ENCODE measurements around the gene COL8A2.
A peak's percentile ranks its signal among the peaks of the same experiment; 100 is the strongest.

Gene COL8A2

DNA sequence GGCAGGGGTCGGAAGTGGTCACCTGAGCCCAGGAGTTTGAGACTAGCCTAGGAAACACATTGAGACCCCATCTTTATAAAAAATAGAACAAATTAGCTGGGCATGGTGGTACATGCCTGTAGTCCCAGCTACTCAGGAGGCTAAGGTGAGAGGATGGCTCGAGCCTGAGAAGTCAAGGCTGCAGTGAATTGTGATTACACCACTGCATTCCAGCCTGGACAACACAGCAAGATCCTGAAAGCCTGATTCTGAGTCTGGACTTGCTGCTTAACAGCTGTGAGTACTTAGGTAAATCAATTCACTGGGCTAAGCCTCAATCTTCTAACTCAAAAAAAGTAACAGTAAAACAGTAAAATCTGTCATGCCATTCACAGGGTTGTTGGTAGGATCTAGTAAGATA, 19.4 kb upstream of the COL8A2 start:
- TF ChIP-seq CTCF (conservative IDR thresholded peaks at IDR 0.05; ENCODE audit: control insufficient read depth, insufficient read depth, low read depth, low read length), result no peak
- DNase-seq (ENCODE audit: low read depth), result no peak
- H3K4me3 ChIP-seq (ENCODE audit: control insufficient read depth, low read depth, low read length), result no peak overlapping the region

DNA sequence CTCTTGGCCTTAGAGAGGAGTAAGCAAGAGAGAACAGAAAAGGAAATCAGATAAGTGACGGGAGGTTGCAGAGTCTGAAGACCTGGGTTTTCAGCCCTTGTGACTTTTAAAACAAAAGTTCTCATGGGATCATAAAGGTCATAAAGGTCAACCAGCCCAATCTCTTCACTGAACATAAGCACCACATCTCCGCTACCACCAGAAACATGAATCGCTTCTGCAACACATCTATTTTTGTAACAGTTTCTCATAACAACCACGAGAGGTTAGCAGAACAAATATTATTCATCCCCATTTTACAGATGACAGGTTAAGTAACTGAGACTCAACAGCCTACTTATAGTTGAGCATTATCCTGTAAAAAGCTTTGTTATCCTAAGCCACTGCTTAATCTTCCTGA, 18.4 kb upstream of the COL8A2 start:
- no peak for DNase-seq (ENCODE audit: low read depth)
- no peak overlapping the region for H3K4me3 ChIP-seq (ENCODE audit: control insufficient read depth, low read depth, low read length)
- no peak for TF ChIP-seq CTCF (conservative IDR thresholded peaks at IDR 0.05; ENCODE audit: control insufficient read depth, insufficient read depth, low read depth, low read length)

GRCh38 chr1:36142121-36142520, 17.1 kb upstream of the COL8A2 start:
- no peak for DNase-seq (ENCODE audit: low read depth)
- no peak for TF ChIP-seq CTCF (conservative IDR thresholded peaks at IDR 0.05; ENCODE audit: control insufficient read depth, insufficient read depth, low read depth, low read length)
- no peak overlapping the region for H3K4me3 ChIP-seq (ENCODE audit: control insufficient read depth, low read depth, low read length)

DNA sequence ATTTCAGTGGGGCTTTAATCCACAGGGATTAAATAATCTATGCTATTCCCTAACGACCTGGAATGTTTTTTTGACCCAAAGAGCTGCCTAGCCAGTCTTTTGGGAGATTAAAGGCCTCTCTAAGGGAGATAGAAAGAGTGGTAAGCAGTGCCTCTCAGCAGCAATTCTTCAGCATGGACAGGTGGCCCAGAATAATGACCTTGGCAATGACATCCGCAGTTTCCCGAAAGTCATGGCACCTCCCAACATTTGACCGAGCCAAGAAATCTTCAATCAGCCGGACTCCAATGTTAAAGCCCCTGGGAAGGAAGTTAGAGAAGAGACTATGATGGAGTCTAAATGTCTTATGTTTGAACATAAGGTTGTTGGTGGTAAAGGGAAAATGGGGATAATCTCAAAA, 14.5 kb upstream of the COL8A2 start:
- TF ChIP-seq CTCF (conservative IDR thresholded peaks at IDR 0.05; ENCODE audit: control insufficient read depth, insufficient read depth, low read depth, low read length), result no peak
- H3K4me3 ChIP-seq (ENCODE audit: control insufficient read depth, low read depth, low read length), result no peak overlapping the region
- no peak for DNase-seq (ENCODE audit: low read depth)

GRCh38 chr1:36137776-36138175, 12.8 kb upstream of the COL8A2 start:
- DNase-seq (ENCODE audit: low read depth), result no peak
- TF ChIP-seq CTCF (conservative IDR thresholded peaks at IDR 0.05; ENCODE audit: control insufficient read depth, insufficient read depth, low read depth, low read length), result no peak
- H3K4me3 ChIP-seq (ENCODE audit: control insufficient read depth, low read depth, low read length), result no peak overlapping the region

DNA sequence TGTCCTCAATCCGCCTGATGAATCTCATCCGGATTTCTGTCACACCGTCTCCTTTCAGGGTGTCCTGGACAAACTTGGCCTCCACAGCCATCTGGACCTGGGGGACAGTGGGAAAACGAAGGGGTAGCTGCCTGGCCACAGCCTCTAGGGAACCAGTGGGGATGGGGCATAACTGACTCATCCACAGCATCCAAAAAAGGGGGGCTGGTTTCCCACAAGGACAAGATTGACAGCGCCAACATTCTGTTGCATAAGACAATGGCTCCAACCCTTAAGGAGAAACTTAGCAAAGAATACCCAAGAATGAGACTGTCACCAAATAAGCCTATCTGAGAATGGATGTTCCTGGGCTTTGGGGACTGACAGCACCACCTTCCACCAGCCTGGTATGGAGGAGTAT, 12.2 kb upstream of the COL8A2 start:
- no peak for TF ChIP-seq CTCF (conservative IDR thresholded peaks at IDR 0.05; ENCODE audit: control insufficient read depth, insufficient read depth, low read depth, low read length)
- no peak for DNase-seq (ENCODE audit: low read depth)
- no peak overlapping the region for H3K4me3 ChIP-seq (ENCODE audit: control insufficient read depth, low read depth, low read length)

GRCh38 chr1:36136535-36136934, 11.5 kb upstream of the COL8A2 start:
- TF ChIP-seq CTCF (conservative IDR thresholded peaks at IDR 0.05; ENCODE audit: control insufficient read depth, insufficient read depth, low read depth, low read length), result no peak
- no peak overlapping the region for H3K4me3 ChIP-seq (ENCODE audit: control insufficient read depth, low read depth, low read length)
- DNase-seq (ENCODE audit: low read depth), result peak; percentile 90

Measured in fibroblast of mammary gland (primary cell).